GM21423 (cell line): ENCODE measurements around the gene KIRREL3.

Experiments
- ATAC-seq: cut with Tn5 transposase; IDR thresholded peaks from one replicate; pipeline ENCODE4 v1.9.1; 2021; ENCODE audit warnings: mild to moderate bottlenecking, moderate library complexity; ENCODE audit not compliant: unreplicated experiment

The KIRREL3 gene

DNA sequence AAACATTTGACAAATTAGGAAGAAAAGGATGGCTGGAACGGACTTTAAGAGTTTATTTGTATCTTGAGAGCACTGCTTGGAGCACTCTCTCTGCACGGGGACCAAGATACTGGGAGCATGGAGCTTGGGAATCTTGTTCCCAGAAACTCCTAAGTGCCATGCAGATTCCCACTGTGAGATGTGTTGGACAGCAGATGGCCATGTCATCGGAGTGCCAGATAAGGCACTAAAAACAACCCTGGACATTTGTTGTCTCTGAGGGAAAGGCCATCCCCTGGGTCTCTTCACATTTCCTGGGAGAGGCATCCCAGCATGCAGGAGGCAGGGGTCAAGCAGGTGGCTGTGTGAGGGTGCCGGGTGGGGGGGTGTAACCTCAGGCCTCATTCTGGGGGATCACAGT, 2.9 kb downstream of the KIRREL3 start:
- no peak for ATAC-seq

- no peak for ATAC-seq
These were observed 3.4 kb downstream of the KIRREL3 start for GRCh38 chr11:126997196-126997595.

- no peak for ATAC-seq
These were observed 4.3 kb downstream of the KIRREL3 start for GRCh38 chr11:126996036-126996804.

GRCh38 chr11:126993599-126993998, 7.0 kb downstream of the KIRREL3 start:
- no peak for ATAC-seq

DNA sequence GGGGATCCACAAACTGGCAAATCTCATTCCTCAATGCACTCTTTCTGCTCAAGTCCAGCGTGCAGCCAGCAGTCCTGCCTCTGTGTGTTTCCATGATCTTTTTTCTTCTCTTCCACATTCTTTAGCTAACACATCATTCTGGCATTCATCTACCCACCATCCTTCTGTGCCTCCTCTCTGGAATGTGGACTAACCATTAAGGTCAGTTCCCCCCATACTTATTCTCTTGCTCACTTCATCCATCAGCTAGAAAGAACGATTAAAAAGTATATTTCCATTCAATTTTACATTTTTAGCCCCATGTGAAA, 7.8 kb downstream of the KIRREL3 start:
- no peak for ATAC-seq

GRCh38 chr11:126992065-126992803, 8.3 kb downstream of the KIRREL3 start:
- no peak for ATAC-seq

DNA sequence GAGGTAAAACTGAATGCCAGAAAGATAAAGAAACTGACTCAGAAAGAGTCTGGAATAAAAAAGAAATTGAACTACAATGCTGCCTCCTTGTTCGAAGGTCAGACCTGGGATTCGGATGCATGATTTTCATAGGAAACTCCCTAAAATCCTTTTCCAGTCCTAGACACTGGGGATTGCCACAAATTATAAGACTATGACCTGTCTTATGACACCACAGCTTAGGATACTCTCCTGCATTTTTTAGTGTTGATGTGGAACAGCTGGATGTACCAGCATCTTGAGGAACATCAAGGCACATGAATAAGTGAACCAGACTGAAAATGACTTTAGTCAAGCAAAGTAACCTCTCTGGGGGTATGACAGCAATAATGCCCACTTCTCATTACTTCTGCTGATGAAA, 9.0 kb downstream of the KIRREL3 start:
- ATAC-seq, result no peak

DNA sequence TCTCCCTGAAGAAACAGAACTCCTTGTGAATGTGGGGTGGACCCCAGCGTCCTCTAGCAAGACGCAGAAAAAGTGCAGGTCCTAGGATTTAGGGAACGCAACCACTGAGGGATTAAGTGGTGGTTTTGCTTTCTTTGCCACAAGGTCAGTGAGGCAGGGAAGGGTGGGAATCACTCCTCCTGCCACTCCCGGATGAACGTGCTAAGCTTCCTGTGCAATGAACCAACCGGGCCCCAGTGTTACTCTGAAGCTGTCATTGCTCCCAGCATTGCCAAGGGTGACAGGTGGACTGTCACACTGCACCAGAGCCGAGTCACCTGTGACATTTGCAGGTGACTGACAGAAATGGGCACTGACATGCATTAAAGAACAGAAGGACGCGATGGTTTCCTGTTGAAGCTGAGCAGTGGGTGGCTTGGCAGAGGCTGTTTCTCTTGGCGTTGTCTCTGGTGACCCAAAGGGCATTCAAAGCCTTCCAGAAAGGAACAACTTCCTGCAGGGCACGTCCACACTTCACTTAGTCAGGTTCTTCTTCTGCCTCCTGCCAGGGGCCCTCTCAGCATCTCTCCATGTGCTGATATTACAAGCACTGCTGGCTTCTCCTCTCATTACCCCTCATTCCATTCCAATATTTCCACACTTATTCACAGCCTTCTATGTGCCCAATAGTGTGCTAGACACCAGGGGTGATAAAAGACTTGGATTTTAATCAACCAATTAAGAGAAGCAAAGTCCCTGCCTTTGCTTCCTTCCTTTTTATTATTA, 9.7 kb downstream of the KIRREL3 start:
- ATAC-seq, result no peak

DNA sequence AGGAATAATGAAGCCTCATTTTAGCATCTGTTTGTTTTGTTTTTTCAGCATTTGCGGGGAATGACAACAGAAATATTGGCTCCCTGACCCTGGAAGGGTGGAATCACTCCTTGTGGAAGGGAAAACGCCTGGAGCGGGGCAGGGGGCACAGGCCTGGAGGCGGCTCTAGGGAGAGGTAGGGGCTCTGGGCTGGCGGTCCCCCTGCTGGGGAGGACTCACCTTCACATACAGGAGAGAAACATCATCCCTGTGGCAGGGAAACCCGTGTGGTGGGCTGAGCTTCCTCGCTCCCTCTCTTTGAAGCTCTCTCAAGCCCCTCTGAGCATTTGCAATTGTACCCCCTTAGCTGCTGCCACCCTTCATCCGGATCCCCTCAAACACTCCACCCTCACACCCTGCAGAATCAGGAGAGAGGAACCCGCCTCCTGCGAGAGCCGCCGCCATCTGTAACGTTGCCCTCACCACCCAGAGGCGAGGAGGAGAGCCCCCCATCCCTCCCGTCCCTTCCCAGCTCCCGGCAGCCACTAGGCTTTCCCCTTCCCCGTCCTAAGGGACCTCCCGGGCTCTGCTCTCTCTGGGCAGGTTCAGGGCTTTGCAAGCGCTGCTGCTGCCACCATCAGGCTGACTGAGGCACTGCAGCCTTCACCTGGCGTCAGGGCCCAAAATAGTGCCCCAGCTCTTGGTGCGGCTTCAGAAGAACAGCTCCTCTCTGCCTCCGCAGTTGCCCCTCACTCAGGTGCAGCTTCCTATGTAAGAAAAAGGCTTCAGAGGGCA, 10.4 kb downstream of the KIRREL3 start:
- ATAC-seq, result peak; percentile 87

GRCh38 chr11:126988655-126989054, 11.9 kb downstream of the KIRREL3 start:
- ATAC-seq, result no peak

DNA sequence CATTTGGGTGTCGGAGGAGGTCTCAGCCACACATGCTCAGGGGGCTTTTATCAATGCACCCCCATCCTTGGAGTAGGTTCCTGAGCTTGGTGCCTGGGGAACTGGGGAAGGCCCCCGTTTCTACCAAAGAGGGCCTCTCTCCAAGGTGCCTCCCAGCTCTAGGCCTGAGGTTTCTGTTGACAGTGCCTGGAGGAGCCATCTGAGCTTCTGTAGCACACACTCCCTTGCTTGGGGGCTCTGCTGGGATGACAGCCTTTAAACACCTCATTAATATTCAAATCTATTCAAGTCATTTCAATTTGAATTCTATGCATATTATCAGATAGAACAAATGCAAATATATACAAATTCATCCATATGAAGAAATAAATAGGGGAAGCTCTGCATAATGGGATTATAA, 18.9 kb downstream of the KIRREL3 start:
- no peak for ATAC-seq

GRCh38 chr11:126978911-126979310, 21.7 kb downstream of the KIRREL3 start:
- ATAC-seq, result no peak

GRCh38 chr11:126978165-126978564, 22.4 kb downstream of the KIRREL3 start:
- no peak for ATAC-seq

DNA sequence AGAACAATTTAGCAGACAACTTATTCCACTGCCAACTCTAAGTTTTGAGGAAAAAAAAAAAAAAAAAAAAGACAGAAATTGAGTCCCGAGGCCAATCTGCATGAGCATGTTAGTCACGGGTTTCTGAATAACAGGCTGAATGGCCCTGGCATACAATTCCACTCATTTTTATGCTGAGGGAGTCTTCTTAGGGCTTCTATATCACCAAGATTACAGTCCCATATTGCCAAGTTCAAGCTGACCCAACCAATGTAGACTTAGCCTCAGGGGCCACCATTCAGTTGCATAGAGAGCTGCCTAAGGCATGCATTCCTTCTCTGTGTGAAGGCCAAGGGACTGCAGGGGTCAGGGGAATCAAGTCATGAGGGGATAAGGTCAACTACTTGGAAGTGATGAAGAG, 27.5 kb downstream of the KIRREL3 start:
- no peak for ATAC-seq

DNA sequence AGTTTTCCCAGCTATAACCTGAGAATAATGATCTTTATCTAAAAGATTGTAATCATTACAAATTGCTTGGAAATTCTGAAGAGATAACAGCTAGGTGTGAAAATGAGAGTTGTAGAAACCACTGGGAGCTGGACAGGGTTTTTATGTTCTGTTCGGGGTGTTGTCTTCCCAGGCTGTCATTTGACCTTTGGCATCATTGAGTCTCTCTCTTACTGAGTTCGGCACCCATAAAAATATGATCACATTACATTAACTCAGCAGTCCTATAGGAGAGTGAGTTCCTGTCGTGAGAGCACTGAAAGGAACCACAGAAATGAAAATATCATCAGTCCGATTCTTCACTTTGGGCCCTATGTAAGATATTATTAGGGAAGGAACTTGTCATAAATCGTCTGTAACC, 29.3 kb downstream of the KIRREL3 start:
- ATAC-seq, result no peak

DNA sequence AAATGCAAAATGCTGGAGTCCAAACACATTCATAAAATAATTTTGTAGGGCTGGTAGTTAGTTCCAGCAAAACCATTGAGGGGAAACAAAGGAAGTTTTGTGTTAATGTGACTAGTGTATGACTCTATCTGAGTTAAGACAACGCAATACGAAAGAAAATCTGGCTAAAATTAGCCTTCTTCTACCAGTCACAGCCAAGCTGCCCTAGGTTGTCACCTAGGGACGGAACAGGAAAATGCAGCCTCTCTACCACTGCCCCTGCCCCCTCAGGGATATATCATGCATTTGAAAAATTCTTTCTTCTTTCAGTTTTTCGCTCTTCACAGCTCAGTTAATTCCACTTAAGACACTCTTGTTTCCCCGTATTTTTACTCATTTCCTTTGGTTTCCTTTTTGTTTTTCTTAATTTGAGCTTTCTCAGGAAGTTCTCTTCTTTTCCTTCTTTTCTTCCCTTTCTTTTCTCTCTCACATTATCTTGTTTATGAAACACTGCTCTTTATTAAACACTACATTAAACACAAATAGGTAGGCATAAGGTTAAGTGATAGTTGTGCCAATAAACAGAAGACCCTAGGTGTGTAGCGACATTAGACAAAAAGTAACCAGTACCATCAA, 30.6 kb downstream of the KIRREL3 start:
- no peak for ATAC-seq

- ATAC-seq, result no peak
These were observed 31.7 kb downstream of the KIRREL3 start for GRCh38 chr11:126968915-126969314.

DNA sequence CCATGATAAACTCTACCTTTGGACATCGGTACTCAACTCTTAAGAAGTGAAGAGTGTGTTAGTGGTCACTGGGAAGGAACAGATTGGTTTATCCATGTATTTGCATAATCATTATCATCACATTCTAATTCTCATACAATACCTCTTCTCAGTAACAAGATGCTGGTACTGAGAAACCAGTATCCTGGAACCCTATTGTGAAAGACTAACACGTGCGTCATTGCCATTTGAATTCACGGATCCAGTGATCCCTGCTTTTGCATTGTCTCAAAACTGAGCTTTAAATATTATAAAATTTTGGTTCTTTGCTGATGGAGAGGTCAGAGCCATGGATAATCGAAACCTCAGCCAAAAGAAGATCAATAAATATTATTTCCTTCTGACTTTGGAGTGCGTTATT, 35.2 kb downstream of the KIRREL3 start:
- no peak for ATAC-seq

DNA sequence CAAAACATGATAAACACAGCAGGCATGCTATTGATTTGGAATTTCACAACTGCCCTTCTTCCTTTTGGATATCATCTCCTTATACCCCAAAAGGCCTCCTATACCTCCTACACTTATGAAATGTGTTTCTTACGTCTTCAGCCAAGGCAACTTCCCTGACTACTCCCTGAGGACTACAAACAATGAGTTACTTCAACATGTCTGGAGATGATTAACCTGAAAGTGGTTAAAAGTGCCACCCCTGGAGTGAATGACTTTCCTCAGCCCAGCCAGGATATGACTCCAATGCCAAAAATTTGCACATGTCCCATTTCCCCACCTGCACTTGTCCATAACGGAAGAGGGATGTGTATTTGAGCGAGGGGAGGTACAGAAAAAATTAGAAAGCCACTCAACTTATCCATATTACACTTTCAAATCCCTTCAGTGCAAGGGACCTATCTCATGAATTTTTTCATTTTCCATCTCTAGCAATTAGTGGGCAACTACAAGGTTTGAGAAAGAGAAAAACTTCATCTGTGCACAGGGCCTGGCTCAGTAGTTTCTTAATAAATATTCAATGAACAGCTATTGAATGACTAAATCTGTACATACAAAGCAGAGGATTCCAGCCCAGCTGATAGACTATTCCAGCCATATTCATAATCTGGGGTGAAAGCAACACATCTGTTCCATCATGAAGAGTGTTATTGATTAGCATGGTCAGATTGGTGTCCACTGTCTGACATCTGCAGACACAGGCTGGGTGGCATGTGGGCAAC, 36.8 kb downstream of the KIRREL3 start:
- ATAC-seq, result no peak

DNA sequence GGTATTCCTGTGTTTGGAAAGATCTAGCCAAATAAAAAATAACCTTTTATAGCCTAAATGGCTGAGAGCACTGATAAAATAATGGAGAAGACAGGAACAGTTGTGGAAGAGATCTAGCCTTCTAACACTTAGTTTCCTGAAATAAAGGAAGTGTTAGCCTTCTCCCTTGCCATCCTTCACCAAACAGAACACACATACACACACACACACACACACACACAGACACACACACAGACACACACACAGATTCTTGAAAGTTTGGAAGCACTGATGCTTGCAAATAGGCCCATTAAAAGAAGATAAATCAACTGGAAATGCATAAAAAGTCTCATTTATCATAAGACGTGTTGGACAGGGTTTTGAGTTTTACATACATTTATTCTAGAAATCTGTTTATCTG, 37.5 kb downstream of the KIRREL3 start:
- ATAC-seq, result no peak
